NT2/D1 (cell line): ENCODE results near the gene FABP2.
"Not testable (repeated sequence)": the region's sequence is repeated elsewhere in the genome, so short reads cannot be mapped to it uniquely, and the experiment has no call there.

Experiments
- DNase-seq: peaks from one replicate; pipeline ENCODE4 v3.0.0-alpha.2; 2011; ENCODE audit warnings: low read depth, low spot score
- H3K27me3 ChIP-seq: 2 replicates; pipeline ENCODE4 v1.6.0; 2011; ENCODE audit warnings: mild to moderate bottlenecking; ENCODE audit not compliant: insufficient read length, insufficient read depth
- H3K36me3 ChIP-seq: 2 replicates; pipeline ENCODE4 v1.6.1; 2011; ENCODE audit warnings: mild to moderate bottlenecking, low read length, mixed read lengths; ENCODE audit not compliant: insufficient read depth, insufficient read length
- H3K4me1 ChIP-seq: 2 replicates; pipeline ENCODE4 v1.5.1; 2011; ENCODE audit not compliant: insufficient read depth, insufficient read length
- H3K4me3 ChIP-seq: 2 replicates; pipeline ENCODE4 v1.5.1; 2011; ENCODE audit warnings: low read depth; ENCODE audit not compliant: insufficient read length
- H3K9ac ChIP-seq: 2 replicates; pipeline ENCODE4 v1.6.0; 2011; ENCODE audit warnings: low read depth; ENCODE audit not compliant: insufficient read length
- H3K9me3 ChIP-seq: 2 replicates; pipeline ENCODE4 v1.5.1; 2011; ENCODE audit warnings: mild to moderate bottlenecking, low read length; ENCODE audit not compliant: insufficient read depth
- SUZ12 ChIP-seq: IDR thresholded peaks from 2 replicates; pipeline ENCODE4 v1.6.1; 2011; ENCODE audit not compliant: insufficient read length, insufficient read depth; ENCODE audit errors: extremely low read depth
- YY1 ChIP-seq: IDR thresholded peaks from 2 replicates; pipeline ENCODE4 v1.6.1; 2011; ENCODE audit not compliant: insufficient read length, insufficient read depth
- ZNF274 ChIP-seq: IDR thresholded peaks from 2 replicates; pipeline ENCODE4 v1.6.1; 2011; ENCODE audit warnings: mild to moderate bottlenecking, low read depth, low read length

FABP2 gene

DNA sequence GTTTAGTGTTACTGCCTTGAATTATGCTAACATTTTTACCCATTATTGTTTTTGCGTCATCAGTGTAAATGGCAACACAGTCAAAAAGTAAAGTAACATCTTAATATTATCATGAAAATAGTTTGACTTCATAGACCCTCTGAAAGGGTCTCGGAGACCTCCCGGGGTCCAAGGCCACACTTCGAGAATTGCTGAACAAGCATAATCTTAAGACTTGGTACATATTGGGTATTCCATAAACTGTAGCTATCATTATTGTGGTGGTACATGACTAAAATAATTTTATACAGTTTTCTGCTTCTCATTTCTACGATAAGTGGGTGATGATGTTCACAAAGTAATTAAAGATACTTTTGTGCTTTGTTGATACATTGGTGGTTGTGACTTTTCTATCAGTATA lies 32.6 kb downstream of the FABP2 start:
- Histone ChIP-seq H3K9me3 (no peaks in the 10 kb centered on the region), H3K36me3 (peaks cover 14% of the 10 kb centered on the region), H3K4me3 (no peak overlapping the region), H3K4me1 (no peaks in the 10 kb centered on the region), H3K9ac (no peak overlapping the region), H3K27me3 (no peaks in the 10 kb centered on the region)
- TF ChIP-seq SUZ12 (no peak), ZNF274 (no peak), YY1 (no peak)
- DNase-seq = no peak

DNA sequence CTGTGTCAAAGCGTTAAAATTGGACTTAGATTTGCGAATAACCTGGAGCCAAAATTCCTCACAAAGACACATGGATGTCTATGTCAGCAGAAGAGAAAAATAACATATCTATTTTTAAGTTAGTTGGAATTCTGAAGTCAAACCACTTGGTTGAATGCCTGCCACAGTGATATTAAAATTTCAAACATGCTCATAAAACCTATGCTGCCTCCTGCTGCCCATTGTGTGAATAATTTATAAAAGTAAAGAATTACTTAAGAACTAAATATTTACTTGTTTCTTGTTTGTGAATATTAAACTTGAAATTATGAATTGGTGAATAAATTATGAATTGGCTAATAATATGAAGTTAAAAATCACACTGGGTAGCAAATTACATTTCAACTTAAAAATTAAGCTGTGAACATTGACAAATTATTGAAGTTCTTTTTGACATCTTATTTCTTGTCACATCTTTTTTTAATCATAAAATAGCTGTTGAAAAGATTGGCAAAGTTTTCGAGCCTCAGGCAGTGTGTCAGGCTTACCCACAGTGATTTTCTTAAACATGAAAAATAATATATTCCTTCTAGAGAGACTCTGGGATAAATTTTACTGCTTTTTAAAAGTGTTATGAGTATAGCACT lies 35.4 kb downstream of the FABP2 start:
- Histone ChIP-seq H3K9me3 (no peaks in the 10 kb centered on the region), H3K36me3 (peaks cover 5% of the 10 kb centered on the region), H3K27me3 (no peaks in the 10 kb centered on the region), H3K9ac (no peak overlapping the region), H3K4me3 (no peak overlapping the region), H3K4me1 (no peaks in the 10 kb centered on the region)
- TF ChIP-seq SUZ12 (no peak), ZNF274 (no peak)
- no peak for DNase-seq

DNA sequence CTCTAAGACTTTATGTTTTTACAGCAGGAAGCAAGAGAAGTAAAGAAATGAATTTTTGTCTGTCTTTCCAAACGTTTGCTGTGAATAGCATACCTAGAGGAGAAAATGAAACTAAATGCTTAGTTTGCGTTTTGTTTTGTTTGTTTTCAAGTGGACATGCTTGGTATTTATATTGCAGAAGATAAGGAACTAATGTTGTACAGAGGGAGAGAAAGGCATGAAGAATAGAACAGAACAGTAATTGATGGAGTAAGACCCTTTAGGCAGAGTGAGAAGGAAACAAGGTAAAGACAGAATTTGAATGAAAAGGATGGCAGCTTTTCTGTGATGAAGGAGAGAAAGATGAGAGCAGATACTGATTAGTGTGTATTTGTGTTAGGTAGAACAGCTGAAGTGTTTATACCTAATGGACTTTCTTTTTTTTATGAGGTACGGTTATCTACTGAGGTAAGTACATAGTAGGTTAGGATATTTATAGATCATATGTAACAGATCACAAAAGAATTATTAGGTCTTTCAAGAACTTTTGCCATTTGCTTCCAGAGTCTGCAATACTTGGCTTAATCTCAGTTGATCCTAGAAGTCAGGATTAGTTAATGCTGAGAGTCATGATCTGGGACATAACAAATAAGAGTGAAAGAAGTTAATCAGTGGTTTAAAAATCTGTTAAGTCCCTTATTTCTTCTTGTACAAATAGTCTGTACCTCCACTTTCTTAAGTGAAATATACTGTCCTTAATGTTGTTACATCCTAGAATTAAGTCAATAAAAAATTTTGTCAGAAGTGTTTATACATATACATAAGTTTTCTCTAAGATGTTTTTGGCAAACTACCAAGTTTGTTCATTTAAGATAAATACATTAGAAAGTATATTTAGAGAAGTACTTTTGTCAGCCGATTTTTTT lies 36.8 kb downstream of the FABP2 start:
- Histone ChIP-seq H3K9me3 (no peaks in the 10 kb centered on the region), H3K36me3 (no peaks in the 10 kb centered on the region), H3K4me3 (no peak overlapping the region), H3K4me1 (no peaks in the 10 kb centered on the region), H3K27me3 (no peaks in the 10 kb centered on the region), H3K9ac (no peak overlapping the region)
- DNase-seq = no peak
- TF ChIP-seq ZNF274 (no peak), YY1 (no peak), SUZ12 (no peak)

DNA sequence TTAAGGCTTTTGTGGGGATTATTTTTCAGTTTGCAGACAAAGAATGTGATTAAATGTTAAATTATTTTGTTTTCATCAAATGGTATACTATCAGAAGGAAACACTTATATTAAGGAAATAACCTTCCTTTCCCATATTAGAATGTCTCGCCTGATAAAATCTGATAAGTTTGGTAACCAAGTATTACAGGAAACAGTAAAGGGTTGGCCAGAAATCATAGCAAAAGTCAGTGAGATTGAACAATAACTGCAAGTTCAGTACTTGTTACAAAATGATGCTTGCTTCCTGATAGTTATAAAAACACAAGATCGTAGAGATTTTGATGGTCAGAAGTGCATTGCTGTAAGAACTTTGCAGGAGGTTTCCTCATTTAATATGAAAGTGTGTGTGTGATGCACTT lies 40.5 kb downstream of the FABP2 start:
- Histone ChIP-seq H3K4me3 (no peak overlapping the region), H3K9me3 (no peaks in the 10 kb centered on the region), H3K4me1 (no peaks in the 10 kb centered on the region), H3K9ac (no peak overlapping the region), H3K27me3 (no peaks in the 10 kb centered on the region), H3K36me3 (no peaks in the 10 kb centered on the region)
- TF ChIP-seq YY1 = no peak
- DNase-seq = no peak

DNA sequence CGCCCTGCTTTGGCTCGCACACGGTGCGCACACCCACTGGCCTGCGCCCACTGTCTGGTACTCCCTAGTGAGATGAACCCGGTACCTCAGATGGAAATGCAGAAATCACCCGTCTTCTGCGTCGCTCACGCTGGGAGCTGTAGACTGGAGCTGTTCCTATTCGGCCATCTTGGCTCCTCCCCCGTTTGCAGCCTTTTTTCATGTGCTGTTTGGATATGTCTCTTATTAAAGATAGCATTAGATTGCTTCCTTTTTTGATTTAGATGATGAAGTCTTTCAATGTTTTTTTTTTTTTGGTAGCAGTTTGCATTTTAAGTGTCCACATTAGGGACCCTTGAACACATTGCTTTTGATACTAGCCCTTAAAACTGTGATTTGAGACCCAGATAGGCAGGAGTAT lies 42.0 kb downstream of the FABP2 start:
- H3K36me3 ChIP-seq, H3K27me3 ChIP-seq, DNase-seq, H3K9me3 ChIP-seq, H3K4me1 ChIP-seq: not testable (repeated sequence)
- Histone ChIP-seq H3K4me3 (peak overlapping the region; percentile 37), H3K9ac (peak overlapping the region; percentile 50)

DNA sequence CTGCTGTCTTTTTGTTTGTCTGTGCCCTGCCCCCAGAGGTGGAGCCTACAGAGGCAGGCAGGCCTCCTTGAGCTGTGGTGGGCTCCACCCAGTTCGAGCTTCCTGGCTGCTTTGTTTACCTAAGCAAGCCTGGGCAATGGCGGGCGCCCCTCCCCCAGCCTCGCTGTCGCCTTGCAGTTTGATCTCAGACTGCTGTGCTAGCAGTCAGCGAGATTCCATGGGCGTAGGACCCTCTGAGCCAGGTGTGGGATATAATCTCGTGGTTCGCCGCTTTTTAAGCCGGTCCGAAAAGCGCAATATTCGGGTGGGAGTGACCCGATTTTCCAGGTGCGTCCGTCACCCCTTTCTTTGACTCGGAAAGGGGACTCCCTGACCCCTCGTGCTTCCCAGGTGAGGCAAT lies 42.4 kb downstream of the FABP2 start:
- H3K4me3 ChIP-seq = peak overlapping the region; percentile 37
- not testable (repeated sequence) for DNase-seq, H3K27me3 ChIP-seq, H3K9me3 ChIP-seq, H3K36me3 ChIP-seq, H3K4me1 ChIP-seq
- H3K9ac ChIP-seq = peak overlapping the region; percentile 50

DNA sequence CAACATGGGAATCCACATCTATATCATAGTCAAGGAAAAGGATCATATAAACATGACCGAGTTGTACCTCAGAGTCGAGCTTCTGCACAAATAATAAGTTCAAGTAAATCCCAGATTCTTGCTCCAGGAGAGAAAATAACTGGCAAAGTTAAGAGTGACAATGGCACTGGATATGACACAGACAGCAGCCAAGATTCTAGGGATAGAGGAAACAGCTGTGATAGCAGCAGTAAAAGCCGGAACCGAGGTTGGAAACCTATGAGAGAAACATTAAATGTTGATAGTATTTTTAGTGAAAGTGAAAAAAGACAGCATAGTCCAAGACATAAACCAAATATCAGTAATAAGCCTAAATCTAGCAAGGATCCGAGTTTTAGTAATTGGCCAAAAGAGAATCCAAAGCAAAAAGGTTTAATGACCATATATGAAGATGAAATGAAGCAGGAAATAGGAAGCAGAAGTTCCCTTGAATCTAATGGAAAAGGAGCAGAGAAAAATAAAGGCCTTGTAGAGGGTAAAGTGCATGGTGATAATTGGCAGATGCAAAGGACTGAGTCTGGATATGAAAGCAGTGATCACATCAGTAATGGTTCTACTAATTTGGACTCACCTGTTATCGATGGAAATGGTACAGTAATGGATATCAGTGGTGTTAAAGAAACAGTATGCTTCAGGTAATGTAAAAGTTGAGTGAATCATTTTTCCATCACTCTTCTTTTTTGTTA lies 50.4 kb downstream of the FABP2 start:
- no peaks in the 10 kb centered on the region for H3K4me1 ChIP-seq
- peaks cover 50% of the 10 kb centered on the region for H3K36me3 ChIP-seq
- TF ChIP-seq SUZ12 (no peak), YY1 (no peak), ZNF274 (no peak)
- H3K4me3 ChIP-seq = no peak overlapping the region
- no peaks in the 10 kb centered on the region for H3K27me3 ChIP-seq
- no peaks in the 10 kb centered on the region for H3K9me3 ChIP-seq
- no peak overlapping the region for H3K9ac ChIP-seq
- no peak for DNase-seq
